Suprapubic skin (tissue), 3 donors: ENCODE measurements around the gene RPS21.

Source experiments
- POLR2A ChIP-seq, 2 donors: fragments of 450-650 bp; IDR thresholded peaks; one replicate each; pipeline ENCODE4 v1.6.1; 2017; ENCODE audit warnings: antibody characterized with exemption in 2 of 2, mild to moderate bottlenecking in 2 of 2, moderate library complexity in 2 of 2
- TF ChIP-seq, protein P1 (sequence below), 2 donors: fragments of 200-600 bp in 1 of 2; fragments of 450-650 bp in 1 of 2; sonication (generic) in 1 of 2; IDR thresholded peaks; one replicate each; pipeline ENCODE4 v1.5.1; 2016 to 2019; ENCODE audit warnings: antibody characterized with exemption in 2 of 2, mild to moderate bottlenecking in 1 of 2, moderate library complexity in 1 of 2

GRCh38 chr20:62400021-62400420, 13.1 kb downstream of the RPS21 start:
- TF ChIP-seq, protein P1, sequence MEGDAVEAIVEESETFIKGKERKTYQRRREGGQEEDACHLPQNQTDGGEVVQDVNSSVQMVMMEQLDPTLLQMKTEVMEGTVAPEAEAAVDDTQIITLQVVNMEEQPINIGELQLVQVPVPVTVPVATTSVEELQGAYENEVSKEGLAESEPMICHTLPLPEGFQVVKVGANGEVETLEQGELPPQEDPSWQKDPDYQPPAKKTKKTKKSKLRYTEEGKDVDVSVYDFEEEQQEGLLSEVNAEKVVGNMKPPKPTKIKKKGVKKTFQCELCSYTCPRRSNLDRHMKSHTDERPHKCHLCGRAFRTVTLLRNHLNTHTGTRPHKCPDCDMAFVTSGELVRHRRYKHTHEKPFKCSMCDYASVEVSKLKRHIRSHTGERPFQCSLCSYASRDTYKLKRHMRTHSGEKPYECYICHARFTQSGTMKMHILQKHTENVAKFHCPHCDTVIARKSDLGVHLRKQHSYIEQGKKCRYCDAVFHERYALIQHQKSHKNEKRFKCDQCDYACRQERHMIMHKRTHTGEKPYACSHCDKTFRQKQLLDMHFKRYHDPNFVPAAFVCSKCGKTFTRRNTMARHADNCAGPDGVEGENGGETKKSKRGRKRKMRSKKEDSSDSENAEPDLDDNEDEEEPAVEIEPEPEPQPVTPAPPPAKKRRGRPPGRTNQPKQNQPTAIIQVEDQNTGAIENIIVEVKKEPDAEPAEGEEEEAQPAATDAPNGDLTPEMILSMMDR (IDR thresholded peaks at IDR 0.05): no peak
- TF ChIP-seq POLR2A (IDR thresholded peaks at IDR 0.05): no peak
